Liver (tissue), 3 donors: ENCODE measurements around the gene HHAT.

ENCODE experiments used
- FOXA1 ChIP-seq: IDR thresholded peaks from 2 replicates; pipeline ENCODE4 v1.6.1; 2016; ENCODE audit warnings: antibody characterized with exemption
- GABPA ChIP-seq, 2 donors: IDR thresholded peaks in 1 of 2; conservative IDR thresholded peaks in 1 of 2; 2 replicates each; pipeline ENCODE4 v1.6.1; 2016; ENCODE audit warnings: antibody characterized with exemption in 2 of 2, mild to moderate bottlenecking in 1 of 2, moderate library complexity in 1 of 2
- HNF4A ChIP-seq, 2 donors: conservative IDR thresholded peaks; 2 replicates each; pipeline ENCODE4 v1.6.1; 2016; ENCODE audit warnings: antibody characterized with exemption in 2 of 2, mild to moderate bottlenecking in 2 of 2
- JUND ChIP-seq, 2 donors: IDR thresholded peaks; 2 replicates each; pipeline ENCODE4 v1.6.1; 2016; ENCODE audit warnings: antibody characterized with exemption in 2 of 2
- RXRA ChIP-seq, 2 donors: IDR thresholded peaks; 2 replicates each; pipeline ENCODE4 v1.6.1; 2017 to 2018; ENCODE audit warnings: antibody characterized with exemption in 2 of 2, mild to moderate bottlenecking in 1 of 2
- SP1 ChIP-seq: IDR thresholded peaks from 2 replicates; pipeline ENCODE4 v1.6.1; 2018; ENCODE audit warnings: antibody characterized with exemption, mild to moderate bottlenecking
- YY1 ChIP-seq: IDR thresholded peaks from 2 replicates; pipeline ENCODE4 v1.6.1; 2016; ENCODE audit warnings: antibody characterized with exemption, mild to moderate bottlenecking
- TF ChIP-seq, protein P1 (sequence below): fragments of 150-350 bp; IDR thresholded peaks from 2 replicates; pipeline ENCODE4 v1.5.1; 2017; ENCODE audit warnings: improper control_type of control experiment, low read depth, low read length; ENCODE audit not compliant: missing input control
- TF ChIP-seq, protein P2 (sequence below): IDR thresholded peaks from 2 replicates; pipeline ENCODE4 v1.6.1; 2016; ENCODE audit warnings: antibody characterized with exemption
- TF ChIP-seq, protein P3 (sequence below): IDR thresholded peaks from 2 replicates; pipeline ENCODE4 v1.6.1; 2016; ENCODE audit warnings: antibody characterized with exemption
- TF ChIP-seq, protein P4 (sequence below): IDR thresholded peaks from 2 replicates; pipeline ENCODE4 v1.6.1; 2016; ENCODE audit warnings: antibody characterized with exemption, mild to moderate bottlenecking
- donor health status: healthy.
- donor health status: healthy.

DNA sequence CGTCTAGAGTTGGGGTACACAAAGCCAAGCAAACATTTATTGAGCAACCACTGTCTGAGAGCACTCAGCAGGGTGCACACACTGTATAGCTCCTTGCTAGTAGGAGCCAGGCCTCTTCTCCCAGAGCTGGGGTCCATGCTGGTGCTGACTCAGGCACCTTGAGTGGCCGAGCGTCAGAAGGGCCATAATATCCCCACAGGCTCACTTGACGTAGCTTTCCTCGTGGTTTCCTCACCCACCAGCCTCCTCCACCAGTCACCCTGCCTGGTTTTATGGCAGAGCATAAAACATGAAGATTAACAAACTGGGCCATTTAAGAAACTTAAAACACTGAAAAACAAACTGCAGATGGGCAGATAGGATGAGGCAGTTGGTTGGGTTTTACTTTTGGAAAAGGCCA is 361.5 kb downstream of the HHAT start:
- TF ChIP-seq, protein P1, sequence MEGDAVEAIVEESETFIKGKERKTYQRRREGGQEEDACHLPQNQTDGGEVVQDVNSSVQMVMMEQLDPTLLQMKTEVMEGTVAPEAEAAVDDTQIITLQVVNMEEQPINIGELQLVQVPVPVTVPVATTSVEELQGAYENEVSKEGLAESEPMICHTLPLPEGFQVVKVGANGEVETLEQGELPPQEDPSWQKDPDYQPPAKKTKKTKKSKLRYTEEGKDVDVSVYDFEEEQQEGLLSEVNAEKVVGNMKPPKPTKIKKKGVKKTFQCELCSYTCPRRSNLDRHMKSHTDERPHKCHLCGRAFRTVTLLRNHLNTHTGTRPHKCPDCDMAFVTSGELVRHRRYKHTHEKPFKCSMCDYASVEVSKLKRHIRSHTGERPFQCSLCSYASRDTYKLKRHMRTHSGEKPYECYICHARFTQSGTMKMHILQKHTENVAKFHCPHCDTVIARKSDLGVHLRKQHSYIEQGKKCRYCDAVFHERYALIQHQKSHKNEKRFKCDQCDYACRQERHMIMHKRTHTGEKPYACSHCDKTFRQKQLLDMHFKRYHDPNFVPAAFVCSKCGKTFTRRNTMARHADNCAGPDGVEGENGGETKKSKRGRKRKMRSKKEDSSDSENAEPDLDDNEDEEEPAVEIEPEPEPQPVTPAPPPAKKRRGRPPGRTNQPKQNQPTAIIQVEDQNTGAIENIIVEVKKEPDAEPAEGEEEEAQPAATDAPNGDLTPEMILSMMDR: no peak
- TF ChIP-seq YY1: no peak
- TF ChIP-seq JUND (IDR thresholded peaks at IDR 0.05): no peak
- no peak for TF ChIP-seq GABPA (IDR thresholded peaks at IDR 0.05 in 1 of 2, conservative IDR thresholded peaks at IDR 0.05 in 1 of 2)
- no peak for TF ChIP-seq SP1
- TF ChIP-seq FOXA1: no peak
- TF ChIP-seq, protein P2, sequence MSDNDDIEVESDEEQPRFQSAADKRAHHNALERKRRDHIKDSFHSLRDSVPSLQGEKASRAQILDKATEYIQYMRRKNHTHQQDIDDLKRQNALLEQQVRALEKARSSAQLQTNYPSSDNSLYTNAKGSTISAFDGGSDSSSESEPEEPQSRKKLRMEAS: no peak
- no peak for TF ChIP-seq RXRA (IDR thresholded peaks at IDR 0.05)
- TF ChIP-seq, protein P3, sequence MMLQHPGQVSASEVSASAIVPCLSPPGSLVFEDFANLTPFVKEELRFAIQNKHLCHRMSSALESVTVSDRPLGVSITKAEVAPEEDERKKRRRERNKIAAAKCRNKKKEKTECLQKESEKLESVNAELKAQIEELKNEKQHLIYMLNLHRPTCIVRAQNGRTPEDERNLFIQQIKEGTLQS: no peak
- TF ChIP-seq HNF4A (conservative IDR thresholded peaks at IDR 0.05): no peak
- TF ChIP-seq, protein P4, sequence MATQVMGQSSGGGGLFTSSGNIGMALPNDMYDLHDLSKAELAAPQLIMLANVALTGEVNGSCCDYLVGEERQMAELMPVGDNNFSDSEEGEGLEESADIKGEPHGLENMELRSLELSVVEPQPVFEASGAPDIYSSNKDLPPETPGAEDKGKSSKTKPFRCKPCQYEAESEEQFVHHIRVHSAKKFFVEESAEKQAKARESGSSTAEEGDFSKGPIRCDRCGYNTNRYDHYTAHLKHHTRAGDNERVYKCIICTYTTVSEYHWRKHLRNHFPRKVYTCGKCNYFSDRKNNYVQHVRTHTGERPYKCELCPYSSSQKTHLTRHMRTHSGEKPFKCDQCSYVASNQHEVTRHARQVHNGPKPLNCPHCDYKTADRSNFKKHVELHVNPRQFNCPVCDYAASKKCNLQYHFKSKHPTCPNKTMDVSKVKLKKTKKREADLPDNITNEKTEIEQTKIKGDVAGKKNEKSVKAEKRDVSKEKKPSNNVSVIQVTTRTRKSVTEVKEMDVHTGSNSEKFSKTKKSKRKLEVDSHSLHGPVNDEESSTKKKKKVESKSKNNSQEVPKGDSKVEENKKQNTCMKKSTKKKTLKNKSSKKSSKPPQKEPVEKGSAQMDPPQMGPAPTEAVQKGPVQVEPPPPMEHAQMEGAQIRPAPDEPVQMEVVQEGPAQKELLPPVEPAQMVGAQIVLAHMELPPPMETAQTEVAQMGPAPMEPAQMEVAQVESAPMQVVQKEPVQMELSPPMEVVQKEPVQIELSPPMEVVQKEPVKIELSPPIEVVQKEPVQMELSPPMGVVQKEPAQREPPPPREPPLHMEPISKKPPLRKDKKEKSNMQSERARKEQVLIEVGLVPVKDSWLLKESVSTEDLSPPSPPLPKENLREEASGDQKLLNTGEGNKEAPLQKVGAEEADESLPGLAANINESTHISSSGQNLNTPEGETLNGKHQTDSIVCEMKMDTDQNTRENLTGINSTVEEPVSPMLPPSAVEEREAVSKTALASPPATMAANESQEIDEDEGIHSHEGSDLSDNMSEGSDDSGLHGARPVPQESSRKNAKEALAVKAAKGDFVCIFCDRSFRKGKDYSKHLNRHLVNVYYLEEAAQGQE: no peak
